Upper lobe of left lung (tissue), 4 donors: ENCODE results near the gene SMCHD1.

ENCODE experiments used
- CTCF ChIP-seq, 6 experiments: fragments of 450-650 bp in 4 of 6; fragments of 200-600 bp in 2 of 6; sonication (generic) in 2 of 6; IDR thresholded peaks; one replicate each; pipeline ENCODE4 v1.5.1; 2016 to 2019; ENCODE audit warnings: antibody characterized with exemption in 6 of 6
- EP300 ChIP-seq, 4 donors: sonication (generic); formaldehyde crosslinking; IDR thresholded peaks; one replicate each; pipeline ENCODE4 v1.5.1; 2017; ENCODE audit warnings: antibody characterized with exemption in 4 of 4, control low read depth in 2 of 4
- POLR2A ChIP-seq, 4 donors: fragments of 450-650 bp; IDR thresholded peaks; one replicate each; pipeline ENCODE4 v1.5.1; 2016 to 2017; ENCODE audit warnings: antibody characterized with exemption in 4 of 4, mild to moderate bottlenecking in 2 of 4
- POLR2AphosphoS5 ChIP-seq, 2 donors: sonication (generic); formaldehyde crosslinking; IDR thresholded peaks; one replicate each; pipeline ENCODE4 v1.5.1; 2017; ENCODE audit warnings: antibody characterized with exemption in 2 of 2

DNA sequence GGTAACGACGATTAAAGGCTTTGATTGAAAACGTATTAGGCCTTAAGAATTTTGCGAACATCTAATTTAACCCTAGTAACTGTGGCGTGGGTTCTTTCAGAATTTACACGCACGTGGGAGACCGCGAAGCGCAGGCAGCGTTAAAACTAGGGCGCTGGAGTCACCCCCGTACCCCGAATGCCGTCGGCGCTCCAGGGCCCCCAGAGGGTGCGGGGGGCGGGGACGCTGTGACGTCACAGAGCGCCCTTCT is 673 bp upstream of the SMCHD1 start:
- TF ChIP-seq CTCF (IDR thresholded peaks at IDR 0.05) = no peak
- no peak for TF ChIP-seq POLR2AphosphoS5 (IDR thresholded peaks at IDR 0.05)
- no peak for TF ChIP-seq POLR2A (IDR thresholded peaks at IDR 0.05)
- no peak for TF ChIP-seq EP300 (IDR thresholded peaks at IDR 0.05)
